HG03039 (cell line): ENCODE results near the gene SUMF2.
"Not testable (repeated sequence)": the region's sequence is repeated elsewhere in the genome, so short reads cannot be mapped to it uniquely, and the experiment has no call there.

Source experiments
- ATAC-seq: cut with Tn5 transposase; IDR thresholded peaks from one replicate; pipeline ENCODE4 v1.9.1; 2021; ENCODE audit warnings: mild to moderate bottlenecking, moderate library complexity; ENCODE audit not compliant: unreplicated experiment

SUMF2 gene

GRCh38 chr7:56063882-56064625 is at the start of gene SUMF2:
Gene SUMF2 (plus strand): TSS chr7:56064286. CDS start chr7:56064312, 26 bp downstream.
- ATAC-seq: peak; percentile 88

- not testable (repeated sequence) for ATAC-seq
Observed at GRCh38 chr7:56017015-56017414, 47.1 kb upstream of the SUMF2 start.

DNA sequence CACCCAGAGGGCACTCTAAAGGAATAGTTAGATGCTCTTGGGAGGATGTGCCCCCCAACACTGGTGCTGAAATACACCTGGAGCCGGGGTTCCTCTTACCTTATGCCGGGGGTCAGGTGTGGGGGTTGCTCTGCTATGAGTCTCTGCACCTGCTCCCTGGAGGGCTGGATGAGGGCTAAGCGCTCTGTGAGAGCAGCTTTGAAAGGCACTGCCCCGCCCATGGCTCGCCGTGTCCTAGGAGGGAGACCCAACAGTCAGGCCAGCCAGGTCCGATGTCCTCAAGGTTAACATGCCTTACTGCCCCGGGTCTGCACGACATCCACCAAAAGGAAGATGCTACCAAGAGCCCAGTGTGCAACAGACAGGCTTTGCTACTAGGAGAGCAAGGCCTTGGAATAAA is 44.6 kb upstream of the SUMF2 start:
- ATAC-seq: no peak

GRCh38 chr7:56023500-56023899 is 40.6 kb upstream of the SUMF2 start:
- no peak for ATAC-seq

DNA sequence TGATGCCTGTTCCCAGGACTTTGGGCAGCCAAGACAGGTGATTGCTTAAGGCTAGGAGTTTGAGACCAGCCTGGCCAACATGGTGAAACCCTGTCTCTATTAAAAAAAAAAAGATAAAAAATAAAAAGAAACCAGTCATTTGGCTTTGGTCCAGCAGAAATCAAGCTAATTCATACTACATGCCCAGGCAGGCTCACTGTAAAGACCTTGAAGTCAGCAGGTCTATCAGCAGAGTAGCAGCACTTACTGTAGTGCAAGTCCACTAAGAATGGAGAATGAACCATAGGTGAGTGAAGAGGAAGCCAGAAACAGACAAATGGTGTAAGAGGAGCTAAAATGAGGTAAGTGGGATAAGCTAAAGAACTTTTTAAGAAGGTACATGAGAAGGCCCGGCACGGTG is 37.5 kb upstream of the SUMF2 start:
- ATAC-seq: no peak

GRCh38 chr7:56028942-56029630 is 35.0 kb upstream of the SUMF2 start:
- ATAC-seq: no peak

GRCh38 chr7:56030340-56030739 is 33.7 kb upstream of the SUMF2 start:
- no peak for ATAC-seq

- ATAC-seq: not testable (repeated sequence)
Observed at GRCh38 chr7:56031556-56031955, 32.5 kb upstream of the SUMF2 start.

DNA sequence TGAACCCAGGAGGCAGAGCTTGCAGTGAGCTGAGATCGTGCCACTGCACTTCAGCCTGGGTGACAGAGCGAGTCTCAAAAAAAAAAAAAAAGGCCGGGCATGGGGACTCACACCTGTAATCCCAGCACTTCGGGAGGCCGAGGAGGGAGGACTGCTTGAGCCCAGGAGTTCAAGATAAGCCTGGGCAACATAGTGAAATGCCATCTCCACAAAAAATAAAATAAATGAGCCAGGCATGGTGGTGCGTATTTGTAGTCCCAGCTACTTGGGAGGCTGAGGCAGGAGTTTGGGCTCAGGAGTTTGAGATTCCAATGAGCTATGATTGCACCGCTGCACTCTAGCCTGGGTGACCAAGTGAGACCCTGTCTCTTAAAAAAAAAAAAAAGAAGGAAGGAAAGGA is 31.5 kb upstream of the SUMF2 start:
- ATAC-seq: not testable (repeated sequence)

DNA sequence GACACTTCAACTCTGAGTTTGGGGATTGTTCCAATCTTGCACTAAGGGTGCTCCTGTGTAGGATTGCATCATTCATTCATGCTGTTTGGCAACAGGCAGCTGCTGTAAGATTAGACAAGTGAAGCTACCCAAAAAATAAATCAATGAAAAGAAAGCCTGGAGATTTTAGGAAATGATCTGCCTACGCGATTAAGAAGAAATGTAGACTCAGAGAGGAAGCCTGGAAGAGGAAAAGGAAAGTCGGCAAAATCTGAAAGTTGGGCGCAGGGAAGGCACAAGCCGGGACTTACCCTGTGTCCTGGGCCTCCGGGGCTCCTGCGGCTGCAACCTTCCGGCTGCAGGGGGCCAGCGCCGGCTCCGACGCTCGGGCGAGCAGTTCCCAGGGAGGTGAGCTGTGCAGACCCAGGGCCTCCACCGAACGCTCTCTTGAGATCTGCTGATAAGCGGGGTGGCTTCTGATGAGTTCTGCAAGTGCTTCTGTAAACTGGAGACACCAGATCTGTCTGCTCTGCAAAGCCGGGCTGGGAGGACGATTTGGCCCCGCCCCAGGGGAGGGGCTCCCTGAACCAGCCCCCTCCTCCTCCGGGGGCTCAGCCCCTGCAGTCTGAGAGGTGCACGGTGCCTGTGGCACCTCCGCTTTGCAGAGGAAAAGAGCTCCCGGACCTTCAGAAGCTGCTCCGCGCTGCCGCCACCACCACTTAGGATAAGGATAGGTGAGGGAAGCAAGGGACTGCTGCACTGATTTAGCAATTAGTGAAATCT is 30.2 kb upstream of the SUMF2 start:
- peak; percentile 96 for ATAC-seq

- ATAC-seq: no peak
Observed at GRCh38 chr7:56040730-56041129, 23.4 kb upstream of the SUMF2 start.

DNA sequence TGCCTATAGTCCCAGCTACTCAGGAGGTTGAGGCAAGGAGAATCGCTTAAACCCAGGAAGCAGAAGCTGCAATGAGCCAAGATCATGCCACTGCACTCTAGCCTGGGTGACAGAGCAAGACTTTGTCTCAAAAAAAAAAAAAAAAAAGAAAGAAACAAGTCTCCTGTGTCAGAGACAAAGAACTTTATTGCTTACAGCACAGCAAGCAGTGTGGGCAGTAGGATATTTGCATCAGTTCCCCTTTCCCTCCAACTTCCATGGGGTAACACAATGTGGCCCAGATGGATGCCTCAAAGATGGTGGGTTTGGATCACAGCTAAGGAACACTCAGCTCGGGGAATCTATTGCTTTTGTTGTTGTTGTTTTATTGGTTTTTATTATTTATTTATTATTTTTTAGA is 18.3 kb upstream of the SUMF2 start:
- not testable (repeated sequence) for ATAC-seq

DNA sequence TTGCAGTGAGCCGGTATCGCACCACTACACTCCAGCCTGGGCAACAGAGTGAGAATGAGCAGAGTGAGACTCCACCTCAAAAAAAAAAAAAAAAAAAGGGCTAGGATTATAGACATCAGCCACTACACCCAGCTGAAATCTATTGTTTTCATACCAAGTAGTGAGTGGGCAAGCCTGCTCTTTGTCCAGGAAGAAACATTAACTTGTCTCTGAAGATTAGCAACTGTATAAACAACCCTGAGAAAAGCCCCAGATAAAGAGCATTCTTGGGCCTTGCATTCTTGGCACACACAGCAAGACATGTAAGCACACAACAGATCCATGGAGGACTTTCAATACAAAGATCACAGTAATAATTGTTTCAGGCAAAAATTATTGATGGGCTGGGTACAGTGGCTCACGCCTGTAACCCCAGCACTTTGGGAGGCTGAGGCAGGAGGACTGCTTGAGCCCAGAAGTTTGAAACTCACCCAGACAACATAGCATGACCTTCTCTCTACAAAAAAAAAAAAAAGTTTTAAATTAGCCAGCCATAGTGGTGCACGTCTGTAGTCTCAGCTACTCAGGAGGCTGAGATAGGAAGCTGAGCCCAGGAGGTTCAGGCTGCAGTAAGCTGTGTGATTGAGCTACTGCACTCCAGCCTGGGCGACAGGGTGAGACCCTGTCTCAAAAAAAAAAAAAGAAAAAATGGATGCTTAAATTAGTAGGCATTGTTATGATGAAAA is 17.2 kb upstream of the SUMF2 start:
- no peak for ATAC-seq

DNA sequence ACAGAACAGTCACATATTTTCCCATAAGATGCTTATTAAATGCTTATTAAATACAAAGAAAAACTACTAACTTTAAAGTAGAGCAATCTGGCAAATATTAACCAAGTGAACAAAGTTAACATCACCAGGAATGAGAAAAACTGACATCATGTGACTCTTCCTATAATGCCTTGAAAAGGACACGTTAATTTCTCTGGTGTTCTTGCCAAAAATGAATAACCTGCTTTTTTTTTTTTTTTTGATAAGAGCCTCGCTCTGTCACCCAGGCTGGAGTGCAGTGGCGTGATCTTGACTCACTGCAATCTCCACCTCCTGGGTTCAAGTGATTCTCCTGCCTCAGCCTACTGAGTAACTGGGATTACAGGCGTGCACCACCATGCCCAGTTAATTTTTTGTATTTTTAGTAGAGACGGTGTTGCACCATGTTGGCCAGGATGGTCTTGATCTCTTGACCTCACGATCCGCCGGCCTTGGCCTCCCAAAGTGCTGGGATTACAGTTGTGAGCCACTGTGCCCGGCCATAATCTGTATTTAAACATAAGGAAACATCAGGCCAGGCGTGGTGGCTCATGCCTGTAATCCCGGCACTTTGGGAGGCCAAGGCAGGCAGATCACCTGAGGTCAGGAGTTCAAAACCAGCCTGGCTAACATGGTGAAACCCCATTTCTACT is 16.5 kb upstream of the SUMF2 start:
- ATAC-seq: not testable (repeated sequence)

DNA sequence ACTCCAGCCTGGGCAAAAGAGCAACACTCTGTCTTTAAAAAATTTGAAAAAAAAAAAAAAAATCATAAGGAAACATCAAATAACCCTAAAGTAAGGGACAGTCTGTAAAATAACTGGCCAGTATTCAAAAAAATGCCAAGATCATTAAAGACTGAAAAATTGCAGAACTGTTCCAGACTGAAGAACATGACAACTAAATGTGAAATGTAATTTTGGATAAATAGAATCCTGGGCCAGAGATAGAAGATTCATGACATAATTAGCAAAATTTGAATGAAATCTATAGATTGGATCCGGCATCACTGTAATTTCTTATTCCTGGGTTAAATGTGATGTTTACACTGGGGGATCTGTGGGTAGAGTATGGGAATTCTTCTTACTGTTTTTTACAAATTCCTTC is 15.8 kb upstream of the SUMF2 start:
- no peak for ATAC-seq

- ATAC-seq: not testable (repeated sequence)
Observed at GRCh38 chr7:56048763-56049162, 15.3 kb upstream of the SUMF2 start.

GRCh38 chr7:56051053-56051338 is 13.1 kb upstream of the SUMF2 start:
- ATAC-seq: no peak

DNA sequence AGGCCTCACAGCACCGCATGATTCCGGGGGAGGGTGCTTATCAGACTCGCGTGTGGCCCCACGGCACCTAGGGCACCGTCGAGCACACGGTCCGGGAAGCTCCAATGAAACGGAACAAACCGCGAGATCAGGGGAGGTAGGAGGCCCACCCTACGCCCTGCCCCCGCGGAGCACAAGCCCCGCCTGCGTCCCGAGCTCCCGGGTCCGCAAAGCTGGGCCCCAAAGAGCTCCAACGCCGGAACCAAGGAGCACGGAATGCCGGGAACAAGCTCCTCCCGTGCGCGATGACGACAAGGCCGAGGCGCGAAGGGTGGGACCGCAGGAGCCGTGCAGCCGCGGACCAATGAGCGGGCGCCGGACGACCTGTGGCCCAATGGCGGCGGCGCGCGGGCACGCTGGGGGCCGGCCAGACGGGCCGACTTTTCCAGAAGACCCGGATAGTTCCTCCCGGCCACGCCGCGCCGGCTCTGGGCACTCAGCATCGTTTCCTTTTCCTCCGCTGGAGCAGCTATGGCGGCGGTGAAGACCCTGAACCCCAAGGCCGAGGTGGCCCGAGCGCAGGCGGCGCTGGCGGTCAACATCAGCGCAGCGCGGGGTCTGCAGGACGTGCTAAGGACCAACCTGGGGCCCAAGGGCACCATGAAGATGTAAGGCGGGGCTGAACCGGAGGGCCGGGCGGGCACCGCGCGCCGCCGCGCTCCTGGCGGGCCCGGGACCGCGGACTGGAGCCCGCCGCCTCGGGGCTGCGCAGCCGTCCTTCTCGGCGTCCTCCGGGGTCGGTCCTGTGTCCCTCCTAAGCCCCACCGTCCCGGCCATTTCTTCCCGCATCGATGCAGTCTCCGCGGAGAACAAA is 12.5 kb upstream of the SUMF2 start, which contains the start of the genes CCT6A and PSPH:
Gene CCT6A, plus strand, starts transcription at position 427 of the 853 bp plus-strand sequence. Its CDS starts 84 bp downstream, at position 511.
Gene PSPH, minus strand, starts transcription at position 106 of the 853 bp plus-strand sequence. CDS start 30,232 bp downstream, outside the sequence.
- ATAC-seq: peak; percentile 94

DNA sequence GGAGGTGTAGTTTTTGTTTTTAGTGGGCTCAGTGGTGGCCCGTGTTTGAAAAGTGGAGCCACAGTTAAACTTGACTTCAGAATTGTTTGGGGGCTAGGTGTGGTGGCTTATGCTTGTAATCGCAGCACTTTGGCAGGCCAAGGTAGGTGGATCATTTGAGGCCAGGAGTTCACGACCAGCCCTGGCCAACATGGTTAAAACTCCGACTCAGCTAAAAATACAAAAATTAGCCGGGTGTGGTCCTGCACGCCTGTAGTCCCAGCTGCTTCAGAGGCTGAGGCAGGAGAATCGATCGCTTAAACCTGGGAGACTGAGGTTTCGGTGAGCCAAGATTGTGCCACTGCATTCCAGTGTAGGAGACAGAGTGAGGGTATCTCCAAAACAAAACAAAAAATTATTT is 10.7 kb upstream of the SUMF2 start:
- ATAC-seq: no peak
